RWPE2 (cell line): ENCODE results near the gene OARD1.

ENCODE experiments used
- ATAC-seq: fragments of 200-7000 bp; cut with Tn5 transposase; 3 replicates; pipeline ENCODE4 v1.9.1; 2021; ENCODE audit warnings: low read depth
- DNase-seq: peaks from one replicate; pipeline ENCODE4 v3.0.0-alpha.2; 2020; ENCODE audit warnings: low spot score
- H3K27ac ChIP-seq: fragments of 450-650 bp; 2 replicates; pipeline ENCODE4 v1.5.1; 2017; ENCODE audit warnings: mild to moderate bottlenecking; ENCODE audit not compliant: poor library complexity, severe bottlenecking
- H3K27me3 ChIP-seq: fragments of 250-450 bp; sonication (Bioruptor Pico); 2 replicates; pipeline ENCODE4 v1.5.1; 2021; ENCODE audit warnings: mild to moderate bottlenecking, moderate library complexity; ENCODE audit not compliant: insufficient read depth, poor library complexity, severe bottlenecking
- H3K36me3 ChIP-seq: fragments of 250-450 bp; sonication (Bioruptor Pico); 2 replicates; pipeline ENCODE4 v1.5.1; 2020; ENCODE audit warnings: low read depth, mild to moderate bottlenecking, moderate library complexity
- H3K4me1 ChIP-seq: fragments of 250-450 bp; sonication (Bioruptor Pico); 2 replicates; pipeline ENCODE4 v1.5.1; 2021; ENCODE audit warnings: mild to moderate bottlenecking, moderate library complexity; ENCODE audit not compliant: insufficient read depth, poor library complexity, severe bottlenecking
- H3K4me3 ChIP-seq: fragments of 250-450 bp; sonication (Bioruptor Pico); 2 replicates; pipeline ENCODE4 v1.5.1; 2021; ENCODE audit warnings: mild to moderate bottlenecking, moderate library complexity; ENCODE audit not compliant: severe bottlenecking
- H3K9me3 ChIP-seq: fragments of 250-450 bp; sonication (Bioruptor Pico); 2 replicates; pipeline ENCODE4 v1.5.1; 2021; ENCODE audit warnings: mild to moderate bottlenecking, moderate library complexity; ENCODE audit not compliant: severe bottlenecking
- CTCF ChIP-seq: fragments of 450-650 bp; IDR thresholded peaks from one replicate; pipeline ENCODE4 v1.5.1; 2017; ENCODE audit warnings: mild to moderate bottlenecking, moderate library complexity; ENCODE audit not compliant: poor library complexity, severe bottlenecking

The OARD1 gene

GRCh38 chr6:41056768-41057490 lies 15.2 kb downstream of the OARD1 start:
- Histone ChIP-seq H3K27ac (no peak overlapping the region), H3K27me3 (no peaks in the 10 kb centered on the region), H3K4me3 (no peak overlapping the region), H3K9me3 (no peaks in the 10 kb centered on the region), H3K36me3 (no peaks in the 10 kb centered on the region), H3K4me1 (no peaks in the 10 kb centered on the region)
- ATAC-seq = no peak
- no peak for TF ChIP-seq CTCF
- no peak for DNase-seq

GRCh38 chr6:41055149-41055548 lies 17.0 kb downstream of the OARD1 start:
- Histone ChIP-seq H3K9me3 (no peaks in the 10 kb centered on the region), H3K36me3 (no peaks in the 10 kb centered on the region), H3K4me3 (no peak overlapping the region), H3K27ac (no peak overlapping the region), H3K4me1 (no peaks in the 10 kb centered on the region), H3K27me3 (no peaks in the 10 kb centered on the region)
- DNase-seq (no peak), ATAC-seq (peak; percentile 34; the same call in 1 of the 3 replicates)
- no peak for TF ChIP-seq CTCF

- ATAC-seq = no peak
- H3K4me1 ChIP-seq = no peaks in the 10 kb centered on the region
Observed at GRCh38 chr6:41054511-41054910, 17.6 kb downstream of the OARD1 start.

GRCh38 chr6:41053041-41053440 lies 19.1 kb downstream of the OARD1 start, which contains the start of gene APOBEC2:
APOBEC2 (plus strand) TSS chr6:41053202; CDS start chr6:41053348, 146 bp downstream.
- no peaks in the 10 kb centered on the region for H3K36me3 ChIP-seq
- TF ChIP-seq CTCF = no peak
- H3K4me1 ChIP-seq = no peaks in the 10 kb centered on the region
- no peaks in the 10 kb centered on the region for H3K27me3 ChIP-seq
- H3K9me3 ChIP-seq = no peaks in the 10 kb centered on the region
- no peak for DNase-seq
- H3K27ac ChIP-seq = no peak within 1 kb of the TSS
- no peak within 1 kb of the TSS for H3K4me3 ChIP-seq
- ATAC-seq = no peak

More at GRCh38 chr6:41054511-41054910, 17.6 kb downstream of the OARD1 start:
- no peaks in the 10 kb centered on the region for H3K9me3 ChIP-seq
- H3K36me3 ChIP-seq = no peaks in the 10 kb centered on the region
- H3K27me3 ChIP-seq = no peaks in the 10 kb centered on the region
- no peak overlapping the region for H3K27ac ChIP-seq
- H3K4me3 ChIP-seq = no peak overlapping the region
- TF ChIP-seq CTCF = no peak
- no peak for DNase-seq

- Histone ChIP-seq H3K4me3 (no peak overlapping the region), H3K27me3 (no peaks in the 10 kb centered on the region), H3K36me3 (no peaks in the 10 kb centered on the region), H3K4me1 (no peaks in the 10 kb centered on the region), H3K27ac (no peak overlapping the region), H3K9me3 (no peaks in the 10 kb centered on the region)
- no peak for TF ChIP-seq CTCF
- DNase-seq = no peak
- ATAC-seq = no peak
Observed at GRCh38 chr6:41051873-41052272, 20.3 kb downstream of the OARD1 start.
